ENCODE data around the gene MAP7.

GRCh38 chr6:136553166-136553787 is 3.1 kb upstream of the MAP7 start:
- TF ChIP-seq, protein P1, sequence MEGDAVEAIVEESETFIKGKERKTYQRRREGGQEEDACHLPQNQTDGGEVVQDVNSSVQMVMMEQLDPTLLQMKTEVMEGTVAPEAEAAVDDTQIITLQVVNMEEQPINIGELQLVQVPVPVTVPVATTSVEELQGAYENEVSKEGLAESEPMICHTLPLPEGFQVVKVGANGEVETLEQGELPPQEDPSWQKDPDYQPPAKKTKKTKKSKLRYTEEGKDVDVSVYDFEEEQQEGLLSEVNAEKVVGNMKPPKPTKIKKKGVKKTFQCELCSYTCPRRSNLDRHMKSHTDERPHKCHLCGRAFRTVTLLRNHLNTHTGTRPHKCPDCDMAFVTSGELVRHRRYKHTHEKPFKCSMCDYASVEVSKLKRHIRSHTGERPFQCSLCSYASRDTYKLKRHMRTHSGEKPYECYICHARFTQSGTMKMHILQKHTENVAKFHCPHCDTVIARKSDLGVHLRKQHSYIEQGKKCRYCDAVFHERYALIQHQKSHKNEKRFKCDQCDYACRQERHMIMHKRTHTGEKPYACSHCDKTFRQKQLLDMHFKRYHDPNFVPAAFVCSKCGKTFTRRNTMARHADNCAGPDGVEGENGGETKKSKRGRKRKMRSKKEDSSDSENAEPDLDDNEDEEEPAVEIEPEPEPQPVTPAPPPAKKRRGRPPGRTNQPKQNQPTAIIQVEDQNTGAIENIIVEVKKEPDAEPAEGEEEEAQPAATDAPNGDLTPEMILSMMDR (IDR thresholded peaks at IDR 0.05 in 2 of 3, conservative IDR thresholded peaks at IDR 0.05 in 1 of 3; ENCODE audit: insufficient read depth in 2 of 3, low read depth in 1 of 3, low read length in 3 of 3), result no peak
- TF ChIP-seq RCOR1 (IDR thresholded peaks at IDR 0.05; ENCODE audit: borderline replicate concordance in 1 of 2, low read depth in 2 of 2, low read length in 2 of 2) (no peak), ATF3 (IDR thresholded peaks at IDR 0.05) (no peak), ATF3 (CRISPR knock-in tag; conservative IDR thresholded peaks at IDR 0.05) (no peak)
